Cardiac fibroblast (primary cell): ENCODE measurements around the gene CDC42BPG.

Source experiments
- DNase-seq, 2 donors: peaks; one replicate each; pipeline versions ENCODE4 v3.0.0 to v3.0.0-alpha.2; 2010; ENCODE audit warnings: low read depth in 2 of 2
- H3K4me3 ChIP-seq, 2 donors: replicated peaks in 1 of 2; 1 replicate in 1 of 2; 2 replicates in 1 of 2; pipeline ENCODE4 v1.5.1; 2011; ENCODE audit warnings: low read depth in 2 of 2, low read length in 2 of 2, mild to moderate bottlenecking in 2 of 2, moderate library complexity in 1 of 2
- TF ChIP-seq, protein P1 (sequence below): IDR thresholded peaks from one replicate; pipeline ENCODE4 v1.5.1; 2011; ENCODE audit warnings: low read depth, mild to moderate bottlenecking, low read length, inconsistent platforms

Gene CDC42BPG

GRCh38 chr11:64790205-64791095 is 54.0 kb downstream of the CDC42BPG start:
- no peak for DNase-seq
- no peak overlapping the region for H3K4me3 ChIP-seq
- TF ChIP-seq, protein P1, sequence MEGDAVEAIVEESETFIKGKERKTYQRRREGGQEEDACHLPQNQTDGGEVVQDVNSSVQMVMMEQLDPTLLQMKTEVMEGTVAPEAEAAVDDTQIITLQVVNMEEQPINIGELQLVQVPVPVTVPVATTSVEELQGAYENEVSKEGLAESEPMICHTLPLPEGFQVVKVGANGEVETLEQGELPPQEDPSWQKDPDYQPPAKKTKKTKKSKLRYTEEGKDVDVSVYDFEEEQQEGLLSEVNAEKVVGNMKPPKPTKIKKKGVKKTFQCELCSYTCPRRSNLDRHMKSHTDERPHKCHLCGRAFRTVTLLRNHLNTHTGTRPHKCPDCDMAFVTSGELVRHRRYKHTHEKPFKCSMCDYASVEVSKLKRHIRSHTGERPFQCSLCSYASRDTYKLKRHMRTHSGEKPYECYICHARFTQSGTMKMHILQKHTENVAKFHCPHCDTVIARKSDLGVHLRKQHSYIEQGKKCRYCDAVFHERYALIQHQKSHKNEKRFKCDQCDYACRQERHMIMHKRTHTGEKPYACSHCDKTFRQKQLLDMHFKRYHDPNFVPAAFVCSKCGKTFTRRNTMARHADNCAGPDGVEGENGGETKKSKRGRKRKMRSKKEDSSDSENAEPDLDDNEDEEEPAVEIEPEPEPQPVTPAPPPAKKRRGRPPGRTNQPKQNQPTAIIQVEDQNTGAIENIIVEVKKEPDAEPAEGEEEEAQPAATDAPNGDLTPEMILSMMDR, result no peak

- no peak for DNase-seq
- TF ChIP-seq, protein P1, result no peak
- H3K4me3 ChIP-seq, result no peak overlapping the region
These were observed 54.9 kb downstream of the CDC42BPG start for GRCh38 chr11:64789331-64790204.

GRCh38 chr11:64788321-64789215 is 55.9 kb downstream of the CDC42BPG start:
- no peak overlapping the region for H3K4me3 ChIP-seq
- DNase-seq, result no peak
- TF ChIP-seq, protein P1, result no peak

DNA sequence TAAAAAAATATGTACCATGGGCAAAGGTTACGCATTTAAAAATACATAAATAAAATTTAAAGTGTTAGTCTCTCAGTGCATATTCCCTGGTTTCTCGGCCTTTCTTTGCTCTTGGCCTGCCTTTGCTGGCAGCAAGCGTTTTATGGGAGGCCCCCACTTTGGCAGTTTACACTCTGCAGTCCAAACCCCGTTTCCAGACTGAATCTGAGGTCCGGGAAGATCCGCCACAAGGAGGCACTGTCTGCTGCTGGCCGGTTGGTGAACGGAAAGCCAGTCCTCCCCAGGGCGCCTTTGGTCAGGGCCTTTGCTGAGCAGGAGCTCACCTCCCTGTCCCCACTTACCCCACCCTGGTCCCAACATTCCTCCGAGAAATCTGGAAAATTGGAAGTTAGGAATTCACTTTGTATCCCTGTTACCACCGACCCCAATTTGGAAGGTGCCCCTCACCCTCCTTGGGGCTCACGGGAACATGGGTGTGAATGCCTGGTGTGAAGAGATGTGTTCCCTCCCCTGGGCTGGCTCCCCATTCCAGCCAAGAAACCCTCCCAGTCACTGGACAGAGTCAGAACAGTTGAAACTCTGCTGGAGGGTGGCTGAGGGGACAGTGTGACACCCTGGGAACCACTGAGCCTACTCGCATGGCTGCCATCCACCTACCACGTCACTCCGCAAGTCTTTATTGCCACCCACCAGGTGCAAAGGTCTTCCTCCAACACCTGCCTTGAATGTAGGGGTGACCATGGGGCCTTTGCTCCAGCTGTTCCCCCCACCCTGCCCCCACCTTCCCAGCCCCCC is 56.7 kb downstream of the CDC42BPG start:
- TF ChIP-seq, protein P1, result peak; percentile 94
- peak; percentile 66 to 68 for DNase-seq
- H3K4me3 ChIP-seq, result no peak overlapping the region

GRCh38 chr11:64786308-64786707 is 58.1 kb downstream of the CDC42BPG start:
- DNase-seq, result no peak
- TF ChIP-seq, protein P1, result no peak
- H3K4me3 ChIP-seq, result no peak overlapping the region
